SU-DHL-6 (cell line): ENCODE results near the gene ACTA1.

Experiments used
- H2AFZ ChIP-seq: fragments of 200-600 bp; sonication (generic); 2 replicates; pipeline ENCODE4 v1.6.1; 2014; ENCODE audit warnings: low read depth, mild to moderate bottlenecking, moderate library complexity, mixed read lengths, antibody characterized with exemption, low read length; ENCODE audit not compliant: severe bottlenecking
- H3F3A ChIP-seq: fragments of 200-600 bp; shearing (Covaris generic); 2 replicates; pipeline ENCODE4 v1.6.0; 2016; ENCODE audit warnings: antibody characterized with exemption, mild to moderate bottlenecking; ENCODE audit not compliant: insufficient read depth
- H3K27ac ChIP-seq: fragments of 200-600 bp; sonication (generic); 2 replicates; pipeline ENCODE4 v1.5.1; 2016; ENCODE audit warnings: low read depth, mild to moderate bottlenecking, low read length, moderate library complexity, mixed read lengths
- H3K27me3 ChIP-seq: fragments of 200-600 bp; sonication (generic), shearing (Covaris generic); 2 replicates; pipeline ENCODE4 v1.6.0; 2014; ENCODE audit warnings: mild to moderate bottlenecking, low read length
- H3K36me3 ChIP-seq: fragments of 200-600 bp; sonication (generic); 2 replicates; pipeline ENCODE4 v1.6.1; 2014; ENCODE audit warnings: mild to moderate bottlenecking, low read length, mixed read lengths
- H3K4me2 ChIP-seq: fragments of 300-600, 200-600 bp; shearing (Covaris generic), sonication (generic); 2 replicates; pipeline ENCODE4 v1.6.0; 2014; ENCODE audit warnings: low read length, low read depth, mild to moderate bottlenecking; ENCODE audit not compliant: poor library complexity, severe bottlenecking
- H3K4me3 ChIP-seq: fragments of 200-600 bp; sonication (generic); 2 replicates; pipeline ENCODE4 v1.5.1; 2014; ENCODE audit warnings: antibody characterized with exemption, low read length, mild to moderate bottlenecking, mixed read lengths; ENCODE audit not compliant: insufficient read depth, poor library complexity, severe bottlenecking
- H3K79me2 ChIP-seq: fragments of 200-600 bp; sonication (generic); 2 replicates; pipeline ENCODE4 v1.6.1; 2014; ENCODE audit warnings: mild to moderate bottlenecking, low read length, moderate library complexity; ENCODE audit not compliant: insufficient read depth
- H3K9ac ChIP-seq: fragments of 200-600 bp; sonication (generic); 2 replicates; pipeline ENCODE4 v1.7.0; 2014; ENCODE audit warnings: mild to moderate bottlenecking, low read length
- H3K9me2 ChIP-seq: fragments of 200-600 bp; sonication (generic); replicated peaks from 2 replicates; pipeline ENCODE4 v1.6.1; 2014; ENCODE audit warnings: low read length; ENCODE audit not compliant: insufficient read depth
- H3K9me3 ChIP-seq: fragments of 200-600 bp; sonication (generic); 2 replicates; pipeline ENCODE4 v1.6.1; 2014; ENCODE audit warnings: low read length, mixed read lengths; ENCODE audit not compliant: insufficient read depth
- H4K20me1 ChIP-seq: fragments of 200-600 bp; sonication (generic); 2 replicates; pipeline ENCODE4 v1.6.1; 2014; ENCODE audit warnings: low read depth, mild to moderate bottlenecking, antibody characterized with exemption, low read length, moderate library complexity, mixed read lengths
- CTCF ChIP-seq: fragments of 200-600 bp; sonication (generic); IDR thresholded peaks from one replicate; pipeline ENCODE4 v1.5.1; 2017; ENCODE audit warnings: antibody characterized with exemption, mild to moderate bottlenecking, low read length, moderate library complexity; ENCODE audit not compliant: insufficient read depth, poor library complexity, severe bottlenecking
- EZH2phosphoT487 ChIP-seq: fragments of 200-600 bp; sonication (generic), shearing (Covaris generic); conservative IDR thresholded peaks from 2 replicates; pipeline ENCODE4 v1.6.1; 2018; ENCODE audit warnings: mild to moderate bottlenecking, antibody characterized with exemption, low read length, moderate library complexity, mixed read lengths

ACTA1 gene

DNA sequence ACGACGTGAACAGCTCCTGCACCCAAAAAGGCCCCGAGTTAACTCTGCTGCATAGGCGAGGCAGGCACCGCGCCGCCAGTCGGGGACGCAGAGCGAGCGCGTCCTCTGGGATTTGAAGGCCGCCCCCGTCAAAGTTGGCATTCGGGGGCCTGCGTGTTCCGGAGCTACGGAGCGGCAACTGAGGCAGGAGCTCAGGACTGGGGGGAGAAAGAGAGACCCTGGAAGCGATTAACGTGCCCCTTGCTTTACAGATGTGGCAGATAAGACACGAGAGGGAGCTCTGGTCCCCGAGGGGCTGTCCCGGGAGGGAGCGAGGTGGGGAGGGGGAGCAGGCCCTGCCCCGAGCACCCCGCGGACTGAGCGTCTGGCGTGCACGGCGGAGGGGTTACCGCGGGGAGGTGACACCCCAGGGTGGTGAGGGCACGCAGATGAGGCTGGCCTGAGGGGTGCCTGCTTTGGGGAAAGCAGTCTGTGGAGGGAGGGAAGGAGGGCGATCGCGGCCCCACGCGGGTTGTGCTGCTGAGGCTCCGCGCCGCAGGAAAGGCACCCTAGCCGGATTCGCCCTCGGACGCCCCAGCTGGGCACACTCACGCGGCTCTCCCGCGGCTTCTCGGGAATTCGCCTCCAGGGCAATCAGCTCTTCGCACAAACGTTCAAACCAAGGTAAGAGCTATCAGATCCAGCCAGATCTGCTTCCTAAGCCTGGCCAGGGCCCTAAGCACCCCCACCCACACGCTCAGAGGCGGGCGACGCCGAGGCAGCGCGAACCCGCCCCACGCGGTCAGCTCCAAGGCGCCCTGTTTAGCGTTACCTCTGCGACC, 26.5 kb downstream of the ACTA1 start:
- Histone ChIP-seq H3K9ac (no peak overlapping the region), H3K4me2 (no peak overlapping the region), H4K20me1 (no peaks in the 10 kb centered on the region), H3F3A (no peaks in the 10 kb centered on the region), H2AFZ (no peak overlapping the region), H3K79me2 (no peaks in the 10 kb centered on the region), H3K9me3 (no peaks in the 10 kb centered on the region), H3K27ac (no peak overlapping the region), H3K27me3 (no peaks in the 10 kb centered on the region), H3K4me3 (no peak overlapping the region), H3K36me3 (no peaks in the 10 kb centered on the region), H3K9me2 (no peaks in the 10 kb centered on the region)
- TF ChIP-seq EZH2phosphoT487 (no peak), CTCF (no peak)

GRCh38 chr1:229406798-229407197, 27.1 kb downstream of the ACTA1 start:
- H3K79me2 ChIP-seq, result no peaks in the 10 kb centered on the region
- no peaks in the 10 kb centered on the region for H3K36me3 ChIP-seq
- no peak overlapping the region for H3K4me2 ChIP-seq
- H3K4me3 ChIP-seq, result no peak overlapping the region
- H3F3A ChIP-seq, result no peaks in the 10 kb centered on the region
- H3K9me3 ChIP-seq, result no peaks in the 10 kb centered on the region
- no peak overlapping the region for H3K27ac ChIP-seq
- H4K20me1 ChIP-seq, result no peaks in the 10 kb centered on the region
- H3K9me2 ChIP-seq, result no peaks in the 10 kb centered on the region
- no peak for TF ChIP-seq CTCF
- TF ChIP-seq EZH2phosphoT487, result no peak
- no peaks in the 10 kb centered on the region for H3K27me3 ChIP-seq
- H2AFZ ChIP-seq, result no peak overlapping the region
- H3K9ac ChIP-seq, result no peak overlapping the region

- Histone ChIP-seq H2AFZ (no peak overlapping the region), H3K27ac (no peak overlapping the region), H3K79me2 (no peaks in the 10 kb centered on the region), H3K9me2 (no peaks in the 10 kb centered on the region), H3F3A (no peaks in the 10 kb centered on the region), H3K4me3 (no peak overlapping the region), H3K9me3 (no peaks in the 10 kb centered on the region), H3K9ac (no peak overlapping the region), H3K27me3 (no peaks in the 10 kb centered on the region), H3K4me2 (no peak overlapping the region), H3K36me3 (no peaks in the 10 kb centered on the region), H4K20me1 (no peaks in the 10 kb centered on the region)
- TF ChIP-seq EZH2phosphoT487 (no peak), CTCF (no peak)
These were observed 30.3 kb downstream of the ACTA1 start for GRCh38 chr1:229403573-229403972.
